ENCODE data around the gene THTPA.
"Not testable (repeated sequence)": the region's sequence is repeated elsewhere in the genome, so short reads cannot be mapped to it uniquely, and the experiment has no call there.

The THTPA gene

DNA sequence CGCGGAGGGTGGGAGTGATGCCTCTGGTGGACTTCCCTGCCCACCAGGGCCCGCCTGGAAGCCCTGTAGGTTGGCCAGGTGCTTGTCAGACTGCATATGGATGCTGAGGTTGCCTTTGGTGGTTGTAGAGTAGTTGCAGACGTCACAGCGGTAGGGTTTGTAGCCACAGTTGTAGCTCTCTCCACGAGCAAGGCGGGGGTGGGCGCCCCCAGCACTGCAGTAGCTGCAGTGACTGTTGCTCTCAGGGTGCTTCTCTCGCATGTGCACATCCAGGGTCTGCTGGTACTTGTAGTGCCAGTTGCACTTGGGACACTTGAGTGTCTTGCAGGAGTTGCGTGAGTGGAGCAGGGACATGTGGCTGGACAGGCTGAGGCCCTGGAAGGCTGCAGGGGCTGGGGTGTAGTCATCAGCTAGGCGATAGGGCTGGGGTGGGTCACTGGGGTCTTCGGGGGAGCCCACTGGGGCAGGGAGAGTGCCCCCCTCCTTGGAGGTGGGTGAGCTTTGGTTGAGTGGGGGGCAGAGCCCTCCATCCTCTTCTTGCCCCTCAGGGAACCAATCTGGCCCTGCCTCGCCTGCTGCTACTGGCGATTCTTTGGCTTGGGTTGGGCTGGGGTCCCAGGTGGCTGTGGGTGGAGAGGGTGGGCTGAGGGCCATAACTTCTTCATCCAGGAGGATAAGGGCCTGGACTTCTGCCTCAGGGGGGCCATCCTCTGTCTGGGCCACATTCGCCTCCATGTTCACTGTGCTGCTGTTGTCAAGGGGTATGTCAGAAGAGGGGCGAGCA is 22.2 kb upstream of the THTPA start:
- no peak for DNase-seq

DNA sequence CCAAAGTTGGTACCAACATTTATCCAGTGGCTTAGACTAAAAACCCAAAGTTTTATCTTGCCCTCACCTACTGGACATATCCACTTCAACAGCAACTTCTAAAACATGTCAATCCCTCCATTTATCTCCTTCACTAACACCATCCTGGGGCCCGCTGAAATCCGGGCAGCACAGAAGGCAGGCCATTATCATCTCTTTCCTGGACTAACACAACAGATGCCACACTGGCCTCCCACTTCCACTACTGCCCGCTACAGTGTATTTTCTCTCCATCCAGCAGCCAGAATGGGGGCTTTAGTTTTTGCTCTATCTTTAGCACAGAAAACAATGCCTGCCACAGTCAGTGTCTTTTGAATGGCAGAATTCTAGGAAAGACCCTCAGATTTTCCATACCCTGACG is 20.1 kb upstream of the THTPA start:
- no peak for DNase-seq

DNA sequence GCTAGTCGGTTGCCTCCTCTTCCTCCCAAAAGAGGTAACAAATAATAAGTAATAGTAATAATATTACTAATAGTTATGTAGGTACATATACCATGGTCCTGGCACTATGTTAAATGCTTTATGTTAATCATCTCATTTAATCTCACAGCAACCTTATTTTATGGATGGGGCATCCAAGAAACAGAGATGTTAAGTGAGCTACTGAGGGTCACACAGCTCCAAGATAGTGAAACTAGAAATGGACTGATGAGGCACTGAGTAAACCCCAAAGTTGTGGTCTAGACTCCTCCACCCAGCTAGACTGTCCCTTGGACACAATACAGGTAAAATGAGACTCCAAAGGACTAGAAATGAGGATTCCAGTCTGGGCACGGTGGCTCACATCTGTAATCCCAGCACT is 19.6 kb upstream of the THTPA start:
- no peak for DNase-seq

DNA sequence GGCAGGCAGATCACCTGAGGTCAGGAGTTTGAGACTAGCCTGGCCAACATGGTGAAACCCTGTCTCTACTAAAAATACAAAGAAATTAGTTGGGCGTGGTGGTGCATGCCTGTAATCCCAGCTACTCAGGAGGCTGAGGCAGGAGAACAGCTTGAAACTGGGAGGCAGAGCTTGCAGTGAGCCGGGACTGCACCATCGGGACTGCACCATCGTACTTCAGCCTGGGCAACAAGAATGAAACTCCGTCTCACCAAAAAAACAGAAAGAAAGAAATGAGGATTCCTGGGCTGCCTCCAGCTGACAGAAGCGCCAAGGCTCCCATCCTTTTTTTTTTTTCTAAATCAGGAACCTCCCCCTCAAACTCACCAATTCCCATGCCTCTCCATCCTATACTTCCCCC is 19.2 kb upstream of the THTPA start:
- DNase-seq, result not testable (repeated sequence)

DNA sequence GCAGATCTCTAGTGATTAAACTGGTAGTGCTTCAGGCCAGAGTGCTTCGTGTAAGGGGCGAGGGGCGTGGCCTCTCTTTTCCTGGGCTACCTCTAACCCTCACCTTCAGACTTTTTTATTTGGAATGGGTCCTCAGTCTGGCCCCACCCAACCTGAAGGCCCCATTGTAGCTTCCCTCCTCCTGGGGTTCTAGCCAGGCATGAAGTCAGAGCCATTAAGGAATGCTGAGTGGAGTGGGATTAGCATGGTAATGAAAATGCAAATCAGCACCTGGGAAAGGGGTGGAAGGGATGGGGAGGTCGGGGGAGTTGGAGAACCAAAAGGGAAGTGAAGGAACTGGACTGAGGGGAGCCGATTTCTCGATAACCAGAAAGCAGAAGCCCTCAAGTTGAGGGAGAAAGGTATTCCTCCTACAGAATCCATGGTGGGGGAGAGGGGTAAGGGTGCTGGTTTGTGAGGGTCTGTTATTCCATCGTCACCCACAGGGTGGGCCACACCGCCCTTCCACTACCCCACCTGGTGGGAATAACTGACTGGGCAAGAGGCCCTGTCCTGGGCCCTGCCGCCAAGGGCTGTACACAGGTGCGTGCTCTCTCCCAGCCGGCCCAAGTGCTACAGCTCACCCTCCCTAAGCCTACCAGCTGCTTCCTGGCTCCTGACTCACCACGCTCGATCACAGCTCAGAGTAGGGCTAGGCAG is 18.6 kb upstream of the THTPA start:
- DNase-seq, result no peak

DNA sequence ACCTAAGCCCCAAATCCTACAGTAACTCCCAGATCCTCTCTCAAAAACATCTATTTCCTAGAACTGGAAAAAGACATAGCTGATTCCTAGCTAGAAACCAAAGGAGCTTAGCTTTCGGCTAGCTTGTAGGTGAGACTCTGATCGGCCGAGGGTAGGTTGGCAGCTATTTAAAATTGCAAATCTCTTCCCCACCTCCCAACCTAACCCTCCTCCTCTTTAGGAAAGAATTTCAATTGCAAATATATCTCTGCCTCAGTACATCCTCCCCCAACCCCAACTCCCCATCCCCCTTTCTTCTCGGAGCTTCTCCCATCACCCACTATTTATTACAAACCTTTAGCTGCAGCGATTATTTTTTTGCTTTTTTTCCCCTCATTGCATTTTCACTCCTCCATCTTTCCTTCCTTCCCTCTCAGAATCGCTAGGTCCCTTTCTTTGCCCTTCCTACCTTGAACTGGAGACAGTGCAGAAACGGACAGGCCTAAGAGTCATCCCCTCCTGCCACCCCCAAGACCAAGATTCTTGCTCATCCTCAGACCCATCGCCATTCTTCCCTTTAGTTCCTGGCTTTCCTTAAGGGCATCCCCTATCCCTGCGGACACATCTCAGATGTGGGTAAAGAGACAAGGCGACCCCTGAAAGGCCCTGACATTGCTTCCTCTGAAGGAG is 17.9 kb upstream of the THTPA start:
- DNase-seq, result no peak

DNA sequence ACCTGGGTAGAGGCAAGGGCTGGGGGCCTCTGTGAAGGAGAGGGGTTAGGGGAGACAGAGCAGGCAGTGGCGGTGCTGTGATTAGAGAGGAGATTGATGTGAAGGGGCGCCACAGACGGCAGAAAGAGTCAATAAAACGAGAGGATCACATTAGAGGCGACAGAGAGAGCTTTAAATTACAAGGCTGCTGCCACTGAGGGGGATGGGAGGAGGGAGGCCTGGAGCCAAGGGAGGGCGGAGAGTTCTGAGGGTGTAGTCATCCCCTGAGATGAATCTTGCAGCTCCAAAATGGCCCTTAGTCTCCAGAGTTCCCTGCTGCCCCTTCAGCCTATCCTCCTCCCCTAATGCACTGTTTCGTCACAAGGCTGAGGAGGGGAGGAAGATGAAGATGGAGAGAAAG is 17.3 kb upstream of the THTPA start:
- no peak for DNase-seq

DNA sequence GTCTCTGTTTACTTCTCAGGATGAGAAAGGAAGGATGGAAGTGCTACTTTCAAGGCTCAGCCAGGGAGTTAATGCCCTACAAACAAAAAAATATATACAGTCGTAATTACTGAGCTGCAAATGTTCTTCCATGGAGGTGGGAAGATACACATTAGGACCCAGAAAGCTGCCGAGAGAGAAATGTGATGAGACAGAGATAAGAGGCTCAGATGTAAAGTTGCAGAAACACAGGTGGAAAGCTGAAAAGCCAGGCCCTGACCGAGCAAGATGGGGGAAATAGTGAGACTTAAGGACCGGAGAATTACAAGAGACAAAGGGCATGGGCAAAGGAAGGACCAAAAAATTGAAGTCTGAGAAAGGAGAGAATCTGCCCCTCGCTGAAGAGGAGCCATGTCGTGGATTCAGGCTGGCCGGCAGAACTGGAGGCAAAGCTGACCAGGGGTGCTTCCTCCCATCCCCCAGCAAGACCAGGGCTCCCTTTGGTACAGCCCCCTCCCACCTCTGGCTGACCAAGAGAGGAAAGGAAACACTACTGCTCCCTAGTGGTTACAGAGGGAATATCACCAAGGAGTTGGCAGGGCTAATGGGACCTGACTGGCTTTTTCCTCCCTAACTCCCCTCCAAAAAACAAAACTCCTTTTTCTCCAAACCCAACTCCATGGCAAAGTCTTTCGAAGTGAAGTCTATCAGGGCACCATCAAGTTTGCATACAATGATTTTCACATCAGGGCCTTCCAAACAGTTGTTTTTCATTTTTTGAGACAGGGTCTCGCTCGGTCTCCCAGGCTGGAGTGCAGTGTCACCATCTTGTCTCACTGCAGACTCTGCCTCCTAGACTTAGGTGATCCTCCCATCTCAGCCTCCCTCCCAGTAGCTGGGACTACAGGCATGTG is 16.6 kb upstream of the THTPA start:
- DNase-seq, result peak; percentile 36 to 64

DNA sequence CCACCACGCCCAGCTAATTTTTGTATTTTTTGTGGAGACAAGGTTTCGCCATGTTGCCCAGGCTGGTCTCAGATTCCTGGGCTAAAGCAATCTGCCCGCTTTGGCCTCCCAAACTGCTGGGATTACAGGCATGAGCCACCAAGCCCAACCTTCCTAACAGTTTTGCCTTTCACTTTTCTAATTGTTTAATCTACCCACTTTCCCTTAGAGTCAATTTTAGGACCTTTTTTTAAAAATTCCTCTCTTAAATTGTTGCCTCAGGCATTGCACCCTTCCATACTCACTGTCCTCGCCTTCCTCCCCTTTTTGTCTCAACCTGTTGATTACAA is 16.0 kb upstream of the THTPA start:
- DNase-seq, result no peak

DNA sequence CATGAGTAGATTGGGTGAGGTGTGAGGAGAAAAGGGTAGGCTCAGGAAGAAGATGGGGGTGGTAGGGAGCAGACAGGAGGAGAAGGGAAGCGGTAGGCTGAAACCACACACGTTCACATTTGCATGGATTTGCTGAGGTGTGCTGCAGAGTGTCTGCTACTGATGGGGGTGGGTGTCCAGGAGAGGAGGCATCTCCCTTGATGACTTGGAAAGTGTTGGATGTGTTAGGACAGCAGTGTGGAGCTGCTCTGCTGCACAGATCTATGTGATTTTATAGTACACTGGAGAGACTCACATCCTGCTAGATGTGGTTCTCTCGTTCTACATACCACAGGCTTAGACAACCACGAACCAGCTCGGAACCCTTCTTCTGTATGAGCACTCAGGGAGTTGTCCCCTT is 13.8 kb upstream of the THTPA start:
- DNase-seq, result no peak

DNA sequence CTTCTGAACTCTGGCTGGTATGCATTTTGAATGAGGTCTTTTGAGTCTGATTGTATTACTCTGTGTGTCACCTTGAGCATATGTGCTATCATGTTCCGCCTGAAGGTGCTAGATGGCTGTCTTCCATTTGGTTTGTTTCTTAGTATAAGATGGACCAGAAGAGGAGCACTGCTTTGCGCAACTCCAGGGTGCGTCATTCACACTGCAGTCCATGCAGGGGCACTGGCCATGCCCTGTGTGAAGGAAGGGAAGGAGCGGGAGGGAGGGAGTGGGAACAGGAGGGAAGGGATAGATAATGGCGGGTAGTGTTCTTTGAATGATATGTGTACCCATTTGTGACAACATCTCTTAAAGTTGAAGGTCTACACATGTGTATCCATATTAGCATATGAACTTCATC is 12.7 kb upstream of the THTPA start:
- DNase-seq, result no peak

DNA sequence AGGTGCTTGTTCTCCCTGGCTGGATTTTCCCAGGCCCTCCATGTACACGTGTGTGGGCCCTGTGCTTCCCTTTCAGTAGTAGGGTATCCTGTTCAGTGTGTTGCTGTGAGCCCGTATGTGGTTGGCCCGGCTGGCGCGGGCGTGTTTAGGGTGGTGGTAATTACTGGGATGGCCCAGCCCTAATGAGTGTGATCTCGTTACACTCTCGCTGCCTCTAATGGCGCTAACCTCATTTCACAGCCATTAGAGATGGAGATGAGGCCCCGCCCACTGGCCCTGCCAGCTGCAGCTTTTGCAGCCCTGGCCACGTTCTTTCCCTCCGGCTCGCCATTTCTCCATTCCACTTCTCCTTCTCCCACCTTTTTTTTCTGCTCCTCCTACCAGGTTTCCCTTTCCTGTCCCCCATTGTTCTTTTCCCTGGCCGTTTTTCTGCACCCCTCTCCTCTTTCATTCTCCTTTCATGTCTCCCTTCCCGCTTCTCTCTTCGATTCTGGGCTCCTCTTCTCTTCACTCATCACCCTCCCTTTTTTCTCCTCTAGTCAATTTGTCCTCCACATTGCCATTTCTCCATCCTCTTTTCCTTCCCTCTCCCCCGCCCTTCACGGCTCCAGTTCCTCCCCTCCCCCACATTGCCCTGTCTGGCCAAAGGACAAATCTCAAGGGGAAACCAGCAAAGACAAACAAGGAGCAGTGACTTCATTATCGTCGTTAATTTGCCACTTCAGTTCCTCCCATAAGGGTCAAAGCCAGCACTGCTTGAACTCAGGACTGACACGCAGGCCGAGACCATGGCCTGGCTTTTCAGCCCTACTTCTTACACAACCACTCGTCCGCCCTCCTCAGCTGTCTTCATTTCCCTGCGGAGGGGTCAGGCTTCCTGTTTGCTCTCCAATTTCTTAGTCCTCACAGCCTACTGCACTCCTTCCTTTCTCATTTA is 11.3 kb upstream of the THTPA start:
- DNase-seq, result no peak

DNA sequence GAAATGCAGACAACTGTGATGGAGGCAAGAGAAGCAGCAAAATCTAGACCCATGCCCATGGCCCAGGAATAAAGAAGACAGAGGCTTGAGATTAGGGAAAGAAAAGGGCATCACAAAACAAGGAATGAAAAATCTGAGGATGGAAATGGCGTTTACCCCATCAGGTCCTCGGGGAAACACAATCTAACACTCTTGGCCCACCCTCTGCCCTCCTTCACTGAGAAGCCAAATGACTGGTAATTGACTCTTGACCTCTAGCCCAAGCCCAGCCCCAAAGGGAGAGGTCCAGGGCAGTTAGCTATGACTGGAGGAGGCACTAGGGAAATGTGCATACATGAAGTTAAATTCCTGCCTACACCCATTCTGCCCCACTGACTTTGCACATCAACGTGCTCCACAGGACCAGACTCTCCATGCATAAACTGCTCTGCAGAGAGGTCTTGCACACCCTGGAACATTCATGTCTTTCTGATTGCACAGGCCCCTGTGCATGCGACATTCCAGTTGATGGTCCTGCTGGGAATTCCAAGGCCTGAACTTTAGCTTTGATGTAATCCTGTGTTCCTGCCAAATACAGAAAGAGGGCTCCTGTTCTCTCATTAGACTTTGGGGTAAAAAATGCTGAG is 10.2 kb upstream of the THTPA start:
- no peak for DNase-seq

DNA sequence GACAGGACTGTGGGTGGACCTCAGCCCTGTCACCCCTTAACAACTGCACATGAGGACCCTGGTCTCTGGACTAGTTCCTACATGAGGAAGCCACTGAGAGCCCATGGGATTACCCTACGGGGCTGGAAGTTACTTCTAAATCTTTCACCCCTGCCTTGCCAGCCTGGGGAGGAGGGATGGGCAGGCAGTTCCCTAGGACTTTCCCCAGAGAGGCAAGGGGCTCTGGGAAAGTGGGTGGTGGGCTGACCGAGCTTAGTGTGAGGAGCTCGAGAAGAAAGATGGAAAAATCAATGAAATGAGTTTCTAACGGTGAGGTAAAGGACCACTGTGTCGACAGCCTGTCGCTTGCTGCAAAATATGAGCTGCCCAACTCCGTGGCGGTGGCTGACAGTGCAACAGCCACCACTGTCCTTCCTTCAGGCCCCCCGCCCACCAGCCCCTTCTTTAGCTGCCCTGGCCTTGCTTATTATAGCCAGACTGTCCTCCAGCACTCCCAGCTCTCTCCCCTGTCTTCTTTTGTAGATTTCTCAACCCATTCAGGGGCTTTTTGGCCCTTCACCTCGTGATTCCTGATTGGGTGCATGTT is 9.5 kb upstream of the THTPA start:
- DNase-seq, result no peak

DNA sequence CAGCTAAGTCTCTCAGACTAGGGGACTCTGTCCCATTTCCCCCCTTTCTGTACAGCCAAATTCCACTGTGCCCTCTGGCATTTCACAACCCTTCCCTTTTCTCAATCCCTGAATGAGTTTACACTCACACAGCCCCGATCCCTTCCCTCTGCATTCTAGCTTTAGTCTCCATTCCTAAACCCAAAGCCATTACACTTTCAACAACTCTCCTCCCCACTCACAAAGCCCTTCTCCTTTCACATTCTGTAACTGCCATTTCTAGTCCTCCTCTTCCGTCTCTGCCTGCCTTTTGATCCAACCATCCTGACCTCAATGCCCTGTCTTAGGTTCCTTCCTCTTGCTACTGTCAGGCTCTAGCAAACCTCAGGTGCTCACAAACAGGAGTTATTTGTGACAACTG is 8.1 kb upstream of the THTPA start:
- no peak for DNase-seq

DNA sequence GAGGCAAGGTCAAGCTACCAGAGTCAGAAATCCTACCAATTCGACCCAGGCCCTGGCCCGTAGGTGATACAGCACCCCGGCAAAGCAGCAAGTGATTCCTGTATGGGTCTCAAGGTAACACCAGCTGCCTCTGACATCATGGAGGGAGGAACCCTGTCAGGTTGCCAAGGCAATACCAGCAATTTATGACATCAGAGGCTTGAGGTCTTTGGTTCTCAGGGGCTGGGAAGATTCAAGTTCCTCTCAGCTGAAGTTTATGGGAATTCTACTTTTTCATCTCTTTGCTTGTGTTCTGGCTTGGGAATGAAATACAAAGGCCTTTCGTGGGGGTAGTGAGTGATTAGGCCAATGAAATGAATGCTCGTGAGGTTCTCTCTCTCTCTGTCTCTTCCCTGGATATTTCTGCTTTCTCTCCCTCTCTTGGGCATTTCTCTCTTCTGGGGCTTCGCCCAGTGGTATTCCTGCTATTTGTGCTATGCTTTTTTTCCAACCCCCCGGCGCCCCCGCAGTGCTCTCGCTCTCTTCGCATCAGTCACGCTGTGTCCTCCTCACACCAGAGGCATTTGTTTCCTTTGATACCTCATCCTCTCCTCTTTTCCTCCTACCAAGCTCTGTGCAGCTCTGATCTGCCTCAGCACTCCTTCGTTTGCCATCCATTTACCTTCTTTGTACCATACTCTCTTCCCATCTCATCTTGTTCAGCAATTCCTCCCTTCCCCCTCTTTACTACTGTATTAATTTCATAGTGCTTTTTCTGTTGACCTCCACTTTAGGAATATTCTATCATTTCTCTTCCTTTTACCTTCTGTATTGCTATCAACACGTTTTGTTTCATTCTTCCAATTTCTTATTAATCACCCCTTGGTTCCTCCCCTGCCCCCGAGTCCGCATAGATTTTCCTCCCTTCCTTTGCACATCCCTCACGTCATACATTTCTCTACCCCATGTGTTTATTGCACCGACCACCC is 7.4 kb upstream of the THTPA start:
- no peak for DNase-seq

DNA sequence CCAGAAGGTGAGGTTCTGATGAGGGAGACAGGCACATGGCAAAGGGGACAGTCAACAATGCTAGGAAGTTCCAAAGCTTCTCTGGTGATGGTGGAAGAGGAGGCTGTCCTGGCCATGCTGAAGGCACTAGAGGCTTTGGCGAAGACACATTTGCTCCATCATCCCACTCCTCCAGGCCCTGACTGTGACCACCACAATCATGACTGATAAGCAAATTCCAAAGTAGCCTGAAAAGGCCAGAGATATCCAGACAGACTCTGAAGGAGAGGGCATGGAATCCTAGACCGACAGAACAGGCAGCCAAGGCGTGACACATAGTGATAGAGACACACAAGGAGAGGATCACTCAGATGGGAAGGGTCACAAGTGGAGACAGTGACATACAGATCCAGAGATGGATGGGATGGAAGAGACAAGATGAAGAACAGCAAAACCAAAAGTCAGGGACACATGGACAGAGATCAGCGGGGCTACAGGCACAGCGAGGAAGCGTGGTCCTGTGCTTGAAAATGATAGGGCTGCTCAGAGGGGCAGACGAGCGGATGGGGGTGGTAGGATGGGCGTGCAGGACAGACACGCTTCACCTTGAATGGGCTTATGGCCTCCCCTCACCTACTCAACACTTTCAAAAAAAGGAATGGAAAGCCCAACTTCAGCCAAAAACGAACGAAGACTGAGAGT is 5.8 kb upstream of the THTPA start:
- no peak for DNase-seq

DNA sequence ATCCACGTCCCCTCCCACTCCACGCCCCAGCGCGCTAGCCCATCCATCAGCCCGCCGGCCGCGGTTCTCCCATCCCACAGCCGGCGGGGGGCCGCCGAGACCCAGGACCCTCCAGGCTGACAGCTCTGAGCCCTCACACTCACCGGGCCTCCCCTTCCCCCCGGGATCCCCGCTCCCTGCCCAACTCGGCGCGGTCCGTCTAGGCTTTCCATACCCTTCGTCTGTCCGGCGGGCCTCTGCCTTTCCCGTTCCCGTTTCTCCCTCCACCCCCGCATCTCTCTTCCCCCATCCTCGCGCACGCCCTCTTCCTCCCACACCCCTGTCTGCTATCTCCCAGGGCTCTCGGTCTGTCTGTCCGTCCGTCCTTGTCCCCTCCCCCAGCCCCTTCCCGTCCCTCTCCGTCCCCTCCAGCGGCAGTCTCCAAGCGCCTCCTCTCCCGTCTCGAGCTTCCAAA is 5.2 kb upstream of the THTPA start:
- peak; percentile 36 to 39 for DNase-seq

Data from Kasumi-1 (cell line).